GM18858 (cell line): ENCODE data around the gene CLK4.

Experiments used
- ATAC-seq: cut with Tn5 transposase; IDR thresholded peaks from one replicate; pipeline ENCODE4 v1.9.1; 2021; ENCODE audit not compliant: unreplicated experiment

CLK4 gene

DNA sequence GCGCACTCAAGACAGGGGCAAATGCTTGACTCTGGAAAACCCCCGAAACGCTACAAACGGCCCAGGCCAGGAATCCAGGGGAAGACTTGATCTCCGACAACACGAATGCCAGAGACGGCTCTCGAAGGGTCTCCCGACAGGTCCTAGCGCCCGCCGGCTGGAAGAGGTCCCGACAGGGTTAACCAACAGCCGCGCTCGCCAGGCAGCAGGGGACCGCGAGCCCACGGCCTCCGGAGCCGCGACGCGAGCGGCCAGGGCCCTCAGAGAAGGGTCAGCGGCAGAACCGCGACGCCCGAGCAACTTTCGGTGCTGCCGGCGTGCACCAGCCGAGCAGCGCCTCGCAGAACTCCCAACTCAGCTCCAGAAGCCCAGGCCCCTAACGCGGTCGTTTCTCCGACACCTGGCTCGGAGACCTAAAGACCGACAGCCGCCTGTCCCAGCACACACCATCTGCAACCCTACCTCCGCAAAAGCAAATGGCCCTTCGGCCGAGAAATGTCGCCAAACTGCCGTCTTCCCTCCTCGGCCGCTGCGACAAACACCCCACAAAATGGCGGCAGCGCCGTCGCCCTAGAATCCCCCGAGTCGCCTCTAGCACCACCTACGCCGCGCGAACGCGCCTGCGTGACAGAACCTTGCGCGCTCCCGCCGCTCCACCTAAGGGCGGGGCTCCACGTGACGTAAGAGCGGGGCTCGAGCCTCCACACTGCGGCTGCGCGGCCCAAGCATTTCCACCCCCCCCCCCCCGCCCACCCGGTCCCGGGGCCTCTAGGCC lies at the start of gene CLK4:
Gene CLK4, minus strand, starts transcription at position 567 of the 775 bp plus-strand sequence. CDS start 3,634 bp downstream, outside the sequence.
- peak; percentile 62 for ATAC-seq

DNA sequence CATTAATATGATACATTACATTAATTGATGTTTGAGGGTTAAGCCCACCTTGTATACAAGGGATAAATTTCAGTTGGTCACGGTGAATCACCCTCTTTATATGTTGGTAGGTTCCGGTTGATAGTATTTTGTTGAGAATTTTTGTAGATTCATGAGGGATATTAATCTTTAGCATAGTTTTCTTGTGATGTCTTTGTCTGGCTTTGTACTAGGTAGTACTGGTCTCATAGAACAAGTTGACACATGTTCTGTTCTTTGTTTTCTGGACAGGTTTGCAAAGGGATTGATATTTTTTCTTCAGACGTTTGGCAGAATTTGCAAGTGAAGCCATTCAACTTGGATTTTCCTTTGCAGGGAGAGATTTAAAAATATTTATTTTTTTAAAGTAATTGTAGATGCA lies 49.1 kb upstream of the CLK4 start:
- no peak for ATAC-seq

DNA sequence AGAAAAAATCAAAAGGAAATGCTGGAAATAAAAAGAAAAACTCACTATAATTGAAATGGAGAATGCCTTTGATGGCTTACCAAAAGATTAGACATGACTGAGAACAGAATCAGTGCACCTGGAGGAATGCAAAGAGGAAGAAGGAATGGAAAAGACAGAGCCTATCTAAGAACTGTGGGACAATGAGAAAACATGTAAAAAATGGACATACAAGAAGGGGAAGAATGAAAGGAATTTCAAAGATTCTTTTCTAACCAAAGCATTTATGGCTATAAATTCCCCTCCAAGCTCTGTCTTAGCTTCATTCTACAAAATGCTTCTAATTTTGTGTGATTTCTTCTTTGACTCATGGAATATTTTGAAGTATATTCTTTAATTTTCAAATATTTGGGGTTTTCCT lies 47.5 kb upstream of the CLK4 start:
- ATAC-seq: no peak

DNA sequence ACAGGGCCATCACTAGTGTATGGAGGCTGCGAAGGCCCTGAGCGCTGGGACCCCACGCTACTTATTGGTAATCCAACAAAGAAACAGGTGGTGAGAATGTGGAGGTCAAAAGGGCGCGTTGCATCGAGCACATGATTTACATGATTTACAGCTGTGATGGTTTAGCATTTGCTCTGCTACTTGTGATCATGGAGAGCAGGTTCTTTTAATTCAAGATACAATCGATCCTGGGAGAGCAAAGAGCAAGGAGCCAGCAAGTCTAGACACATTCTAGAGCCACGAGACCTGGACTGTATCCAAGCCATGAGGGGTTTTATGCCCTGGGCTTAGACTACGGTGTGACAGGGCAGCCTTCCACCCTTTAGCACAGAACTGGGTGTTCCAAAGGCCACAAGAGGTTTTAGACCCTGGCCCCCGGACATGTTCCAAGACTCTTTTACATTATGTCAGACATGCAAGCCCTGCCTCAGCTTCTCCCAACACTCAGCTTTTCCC lies 47.0 kb upstream of the CLK4 start:
- no peak for ATAC-seq

DNA sequence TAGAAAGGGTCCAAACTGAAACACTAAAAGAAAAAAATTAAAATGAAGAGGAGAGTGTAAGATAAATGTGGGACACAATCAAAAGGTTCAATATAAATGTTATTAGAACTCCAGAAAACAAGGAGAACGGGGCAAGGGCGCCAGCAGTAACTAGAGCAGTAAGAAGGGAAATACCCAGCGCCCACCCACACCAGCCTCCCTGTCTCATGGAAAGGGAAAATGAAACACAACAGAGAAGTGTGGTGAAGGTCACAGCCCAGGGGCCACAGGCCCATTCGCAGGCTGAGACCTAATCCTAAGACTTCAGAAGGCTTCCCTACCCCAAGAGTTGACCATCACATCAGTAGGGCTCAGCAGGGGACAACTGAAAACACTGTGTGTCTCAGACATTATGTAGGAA lies 45.8 kb upstream of the CLK4 start:
- no peak for ATAC-seq

DNA sequence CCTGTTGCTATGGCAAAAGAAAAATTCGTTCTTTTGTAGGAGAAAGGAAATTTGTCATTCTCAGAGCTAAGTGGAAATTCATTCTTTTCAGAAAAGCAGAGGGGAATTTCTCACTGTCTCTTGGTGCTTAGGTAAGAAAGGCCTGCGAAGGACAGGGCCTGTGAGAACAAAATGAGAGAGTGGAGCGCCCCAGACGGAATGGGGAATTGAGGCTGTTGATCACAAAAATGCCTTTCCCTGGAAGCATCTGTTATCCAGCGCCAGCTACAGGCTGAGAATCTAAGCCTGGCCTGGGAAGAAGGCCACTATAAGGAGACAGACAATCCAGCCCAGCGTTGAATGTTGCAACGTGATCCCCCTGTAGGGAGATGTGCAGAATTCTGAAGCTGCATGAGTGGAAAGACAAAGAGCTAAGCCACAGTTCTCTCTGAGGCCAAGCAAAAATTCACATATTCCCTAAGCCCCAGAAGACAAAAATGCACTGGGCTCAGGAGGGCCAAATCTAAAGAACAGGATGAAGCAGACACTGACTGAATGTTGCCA lies 44.8 kb upstream of the CLK4 start:
- no peak for ATAC-seq

DNA sequence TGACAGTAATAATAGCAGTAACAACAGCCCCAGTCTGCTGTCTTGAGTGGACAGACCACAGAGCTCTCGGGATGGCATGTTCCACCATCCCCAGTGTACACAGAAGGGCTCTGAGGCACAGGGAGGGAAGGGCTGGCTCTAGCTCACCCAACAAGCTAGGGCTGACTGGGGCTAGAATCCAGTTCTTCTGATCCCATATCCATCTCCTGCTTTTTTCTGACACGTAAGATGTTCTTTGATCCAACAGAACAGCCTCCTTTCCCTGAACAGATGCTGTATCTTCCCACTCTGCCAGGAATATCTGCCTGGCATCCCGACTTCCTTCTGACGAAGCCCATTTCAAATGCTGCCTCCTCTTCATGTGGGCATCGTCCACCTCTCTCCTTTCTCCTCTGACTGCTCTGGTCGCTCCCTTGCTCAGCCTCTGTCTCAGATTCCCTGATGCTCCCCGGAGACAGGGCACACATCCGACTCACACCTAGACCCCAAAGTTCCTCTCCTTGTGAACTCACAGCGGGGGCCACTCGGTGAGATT lies 43.6 kb upstream of the CLK4 start:
- ATAC-seq: no peak

DNA sequence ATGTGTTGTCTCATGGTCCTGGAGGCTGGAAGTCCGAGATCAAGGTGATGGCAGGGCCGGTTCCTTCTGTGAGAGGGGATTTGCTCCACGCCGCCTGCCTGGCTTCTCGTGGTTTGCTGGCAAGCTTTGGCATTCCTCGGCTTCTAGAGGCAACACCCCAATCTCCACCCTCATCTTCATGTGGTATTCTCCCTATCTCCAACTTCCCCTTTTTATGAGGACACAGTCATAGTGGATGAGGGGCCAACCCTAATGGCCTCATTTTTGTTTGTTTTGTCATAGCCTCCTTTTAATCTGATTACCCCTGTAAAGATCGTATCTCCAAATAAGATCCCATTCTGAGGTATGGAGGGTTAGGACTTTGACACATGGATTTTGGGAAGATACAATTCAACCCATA lies 41.7 kb upstream of the CLK4 start:
- ATAC-seq: no peak

DNA sequence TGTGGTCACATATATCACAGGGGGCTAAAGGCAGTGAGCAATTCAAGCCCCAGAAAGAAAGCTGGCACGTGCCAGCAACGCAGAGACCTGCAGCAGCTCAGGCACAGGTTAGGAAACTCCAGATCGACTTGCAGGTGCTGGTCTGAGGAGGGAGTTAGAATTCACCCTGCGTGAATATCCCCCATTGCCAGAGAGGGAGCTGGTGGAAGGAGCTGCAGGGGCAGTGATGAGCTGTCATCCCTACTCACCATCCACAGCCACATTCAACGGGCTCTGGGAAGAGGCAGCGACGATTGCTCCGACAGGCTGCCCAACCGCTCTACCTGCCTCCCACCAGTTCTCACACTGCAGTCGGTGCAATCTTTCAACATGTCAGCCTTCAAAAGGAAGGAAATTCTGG lies 40.8 kb upstream of the CLK4 start:
- ATAC-seq: no peak

DNA sequence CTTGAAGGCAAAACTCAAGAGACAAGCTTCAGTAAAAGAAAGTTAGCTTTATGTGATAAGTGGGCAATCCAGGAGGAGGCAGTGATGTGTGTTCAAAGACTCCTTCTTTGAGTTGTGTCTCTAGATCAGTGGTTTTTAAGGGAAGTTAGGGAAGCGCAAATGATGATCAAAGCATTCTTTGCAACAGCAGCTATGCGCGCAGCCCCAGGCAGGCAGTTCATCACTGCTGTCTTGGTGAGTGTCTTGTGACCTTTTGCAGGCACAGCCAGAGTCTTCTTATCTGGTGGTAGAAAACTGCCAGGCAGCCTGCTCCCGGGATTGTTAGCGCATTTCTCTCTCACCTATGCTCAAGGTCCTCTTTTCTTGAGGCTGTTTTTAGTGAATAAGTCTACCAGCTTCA lies 40.3 kb upstream of the CLK4 start:
- no peak for ATAC-seq

DNA sequence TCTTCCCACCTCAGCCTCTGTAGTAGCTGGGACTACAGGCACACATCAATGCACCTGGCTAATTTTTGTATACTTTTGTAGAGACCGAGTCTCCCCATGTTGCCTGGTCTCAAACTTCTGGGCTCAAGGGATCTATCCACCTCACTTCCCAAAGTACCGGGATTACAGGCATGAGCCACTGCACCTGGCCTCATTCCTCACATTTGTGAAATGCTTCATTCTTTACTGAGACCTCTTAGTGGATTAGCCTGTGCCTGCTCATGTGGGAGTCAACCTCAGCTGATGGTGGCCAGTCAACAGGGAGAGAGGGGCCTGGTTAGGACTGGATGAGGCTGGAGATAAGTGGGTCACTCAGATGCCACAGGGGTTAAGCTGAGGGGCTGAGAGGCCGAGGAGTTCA lies 37.3 kb upstream of the CLK4 start:
- ATAC-seq: no peak

DNA sequence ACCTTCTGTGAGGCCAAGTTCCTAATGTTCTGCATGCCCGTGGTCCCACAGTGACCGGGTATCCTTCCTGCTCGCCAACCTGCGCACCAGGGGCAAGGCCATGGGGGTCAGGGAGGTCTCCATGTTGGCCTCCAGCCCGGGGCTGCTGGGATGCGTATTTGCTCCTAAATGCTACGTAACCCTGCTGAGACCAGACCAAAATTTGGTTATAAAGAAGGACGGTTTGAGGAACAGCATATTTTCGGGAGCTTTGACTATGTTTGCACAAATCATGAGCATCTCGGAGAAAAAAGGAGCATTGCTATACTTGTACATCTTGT lies 35.7 kb upstream of the CLK4 start:
- ATAC-seq: no peak

DNA sequence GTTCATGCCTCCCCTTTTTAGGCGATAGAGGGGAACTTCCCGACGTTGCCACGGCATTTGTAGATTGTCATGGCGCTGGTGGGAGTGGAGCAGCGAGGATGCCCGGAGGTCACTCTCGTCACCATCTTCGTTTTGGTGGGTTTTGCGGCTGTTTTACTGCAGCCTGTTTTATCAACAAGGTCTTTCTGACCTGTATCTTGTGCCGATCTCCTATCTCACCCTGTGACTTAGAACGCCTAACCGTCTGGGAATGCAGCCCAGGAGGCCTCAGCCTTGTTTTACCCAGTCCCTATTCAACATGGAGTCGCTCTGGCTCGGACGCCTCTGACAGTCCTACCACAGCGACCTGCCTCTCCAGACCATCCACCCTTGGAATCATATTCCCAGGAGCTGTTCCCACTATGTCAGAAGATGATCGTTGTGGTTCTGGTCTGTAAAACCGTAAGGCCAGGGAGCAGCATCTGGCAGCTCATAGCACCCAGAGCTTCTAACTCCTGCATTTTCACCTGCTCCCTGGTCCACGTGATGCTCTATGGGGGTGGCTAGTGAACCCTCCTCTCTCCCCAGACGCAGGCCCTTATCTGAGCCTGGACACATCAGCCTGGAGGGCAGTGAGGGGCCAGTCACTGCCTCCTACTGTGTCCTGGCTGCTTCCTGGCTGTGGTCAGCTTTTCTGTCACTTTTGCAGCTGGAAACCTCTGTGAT lies 35.1 kb upstream of the CLK4 start:
- ATAC-seq: no peak

DNA sequence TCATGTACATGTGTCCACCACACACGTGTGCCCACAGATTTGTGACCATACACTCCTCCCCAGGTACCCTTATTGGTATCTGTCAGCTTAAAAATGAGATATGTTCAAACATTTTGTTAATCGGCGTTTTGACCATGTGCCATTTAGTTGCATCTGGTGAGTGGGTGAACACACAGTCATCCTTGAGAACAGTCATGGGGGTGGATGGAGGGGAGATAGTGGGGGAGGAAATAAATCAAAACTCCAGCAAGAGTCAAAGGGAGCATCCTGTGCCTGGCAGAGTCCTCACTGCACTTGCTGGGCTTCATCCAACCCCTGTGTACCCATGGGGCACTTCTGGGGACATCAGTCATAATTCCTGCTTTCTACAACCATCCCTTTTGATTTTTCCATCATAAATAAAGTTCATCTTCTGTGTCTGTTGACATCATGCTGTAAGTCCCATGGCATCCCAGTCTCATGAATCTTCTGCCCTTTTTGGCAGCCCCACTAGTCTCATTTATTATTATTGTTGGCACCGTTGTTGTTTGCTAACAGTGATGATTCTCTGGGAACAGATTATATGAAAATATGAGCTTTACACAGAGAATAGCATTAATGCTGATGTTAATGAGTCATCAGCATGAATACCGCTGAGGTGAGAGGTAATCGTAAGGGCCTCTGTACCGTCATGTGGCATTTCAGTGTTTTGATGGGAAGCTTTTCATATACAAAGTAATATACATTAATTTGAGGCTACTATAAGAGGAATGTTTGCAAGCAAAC lies 24.4 kb upstream of the CLK4 start:
- no peak for ATAC-seq

DNA sequence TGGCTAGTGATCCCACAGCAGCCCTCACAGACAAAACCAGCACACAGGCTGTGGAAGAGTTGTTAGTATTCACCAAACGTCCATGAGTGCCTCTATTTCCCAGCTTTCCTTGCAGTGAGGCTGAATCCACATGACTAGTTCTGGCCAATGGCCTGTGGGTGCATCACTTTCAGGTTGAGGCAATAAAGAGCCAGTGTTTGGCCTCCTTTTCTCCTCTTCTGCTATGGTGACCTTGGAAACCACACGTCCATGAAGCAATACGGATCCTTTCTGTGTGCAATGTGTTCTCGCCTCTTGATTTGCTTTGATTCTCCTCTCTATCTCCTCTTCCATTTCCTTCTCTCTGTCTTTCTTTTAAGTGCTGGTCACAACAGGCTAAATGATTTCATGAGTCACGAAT lies 23.4 kb upstream of the CLK4 start:
- ATAC-seq: no peak

DNA sequence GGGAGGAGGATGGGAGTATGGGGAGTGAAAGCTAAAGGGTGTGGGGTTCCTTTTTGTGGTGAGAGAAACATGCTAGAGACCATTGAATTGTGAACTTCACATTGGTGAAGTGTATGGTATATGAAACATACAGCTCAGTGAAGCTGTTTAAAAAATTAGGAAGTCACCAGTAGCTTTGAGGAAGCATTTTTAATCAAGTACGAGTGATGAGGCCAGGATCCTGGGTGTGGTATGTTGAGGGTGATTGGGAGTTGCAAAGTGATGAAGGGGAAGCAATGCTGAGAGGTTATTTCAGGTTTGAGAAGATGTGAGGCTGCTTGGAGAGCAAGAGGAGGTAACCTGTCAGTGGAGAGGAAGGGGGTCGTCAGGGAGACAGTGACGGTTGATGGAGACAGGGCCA lies 22.7 kb upstream of the CLK4 start:
- ATAC-seq: no peak

DNA sequence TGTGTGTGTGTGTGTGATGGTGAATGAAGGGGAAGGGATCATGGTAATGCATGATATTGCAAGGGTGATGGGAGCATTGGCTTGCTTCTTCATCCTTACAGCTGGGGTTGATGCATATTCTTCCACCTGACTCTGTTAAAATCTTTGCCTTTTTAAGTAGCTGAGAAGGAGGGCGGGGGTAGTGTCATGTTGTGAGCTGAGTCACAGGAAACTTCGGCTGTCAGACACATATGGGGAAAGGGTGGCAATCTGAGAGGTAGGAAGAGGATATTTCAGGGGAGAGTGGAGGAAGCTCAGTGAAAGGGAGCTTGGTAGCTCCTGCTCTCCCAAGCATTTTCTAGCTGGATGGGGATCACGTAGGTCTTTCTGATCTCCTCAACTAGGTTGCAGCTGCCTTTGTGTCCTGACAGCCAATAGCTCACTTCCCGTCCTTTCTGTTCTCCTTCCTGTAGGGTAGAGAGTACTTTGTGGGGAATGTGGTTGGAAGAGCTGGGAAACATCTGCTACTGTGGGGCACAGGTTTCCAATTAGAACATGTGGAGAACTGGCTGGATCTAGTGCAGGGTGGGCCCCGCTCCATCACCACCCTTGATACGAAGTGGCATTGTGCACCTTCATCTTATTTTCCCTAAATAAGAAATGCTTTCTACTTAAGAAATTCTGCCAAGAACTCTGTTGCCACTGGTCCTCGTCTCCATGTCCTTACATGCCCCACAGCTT lies 18.1 kb upstream of the CLK4 start:
- no peak for ATAC-seq

DNA sequence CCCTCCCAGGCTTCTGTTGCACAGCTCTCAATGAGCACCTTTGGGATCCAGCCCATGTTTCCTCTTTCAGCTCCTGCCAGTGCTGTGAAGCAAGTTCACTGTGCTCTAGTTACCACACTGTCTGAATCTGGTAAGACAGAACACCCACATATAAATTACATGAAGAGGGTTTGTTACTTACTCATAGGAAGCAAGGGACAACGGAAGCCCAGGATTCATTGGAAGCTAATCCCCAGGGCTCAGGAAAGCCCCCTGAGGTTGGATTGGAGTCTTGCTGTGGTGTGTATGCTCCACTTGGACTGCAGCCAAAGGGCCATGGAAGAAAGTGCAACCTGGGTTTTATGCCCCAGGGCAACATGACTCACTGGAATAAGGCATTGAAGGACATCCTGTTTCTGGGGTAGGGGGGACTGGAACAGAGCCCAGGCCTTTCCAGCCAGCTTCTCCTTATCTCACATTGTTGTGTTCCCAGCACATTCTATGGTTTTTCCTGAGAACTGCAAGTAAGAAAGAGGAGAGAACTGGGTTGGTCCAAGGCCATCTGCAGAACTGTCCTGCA lies 15.6 kb upstream of the CLK4 start:
- no peak for ATAC-seq

DNA sequence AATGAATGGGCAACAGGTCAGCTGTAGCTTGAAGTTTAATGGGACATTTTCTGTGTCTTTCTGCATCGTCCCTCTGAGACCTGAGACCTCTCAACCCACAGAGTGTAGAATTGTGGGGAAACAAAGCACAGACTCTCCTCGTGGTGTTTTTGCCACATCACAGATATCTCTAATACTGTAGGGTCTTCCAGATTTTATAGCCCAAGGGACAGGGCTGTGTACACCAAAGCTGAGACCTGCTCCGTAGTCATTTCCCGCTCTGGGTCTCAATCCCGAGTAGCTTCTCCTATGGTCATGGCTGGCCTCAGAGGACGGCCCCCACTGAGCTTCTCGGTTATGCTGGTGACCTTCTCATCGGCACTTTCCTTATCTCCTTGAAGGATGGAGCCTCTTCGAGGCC lies 14.9 kb upstream of the CLK4 start:
- no peak for ATAC-seq

DNA sequence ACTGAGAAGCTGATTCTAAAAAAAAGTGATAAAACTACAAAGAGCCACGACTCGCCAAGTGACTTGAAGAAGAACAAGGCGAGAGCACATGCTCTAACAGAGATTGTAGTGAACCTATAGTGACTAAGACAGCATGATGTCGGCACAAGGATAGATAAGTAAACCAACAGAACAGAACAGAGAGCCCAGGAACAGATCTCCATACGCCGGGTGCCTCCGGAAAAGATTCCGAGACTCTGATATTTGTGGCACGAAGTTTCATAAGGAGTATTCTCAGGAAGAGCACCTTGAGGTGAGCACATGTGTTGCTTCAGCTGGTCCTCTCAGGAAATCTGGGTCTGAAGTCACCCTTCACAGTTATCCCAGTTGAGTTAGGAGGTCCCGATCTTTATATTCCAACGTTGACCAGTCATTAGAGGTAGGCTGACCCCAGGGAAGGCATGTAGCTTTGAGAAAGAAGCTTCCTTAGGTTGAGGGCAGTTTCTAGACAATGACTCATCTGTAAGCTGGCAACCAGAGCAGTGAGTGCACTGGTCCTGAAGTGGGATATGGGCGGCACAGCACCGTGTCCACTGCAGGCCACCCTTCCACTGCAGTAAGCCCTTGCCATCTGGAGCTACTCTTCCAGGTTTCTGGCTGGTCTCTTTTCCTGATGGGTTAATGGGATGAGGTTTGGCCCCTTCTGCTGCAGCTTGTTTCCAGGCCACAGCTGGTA lies 13.6 kb upstream of the CLK4 start:
- ATAC-seq: no peak
